Endodermal cell (in vitro differentiated cells): ENCODE measurements around the gene PPP1R26. TPM values are rescaled to one million over a fixed set of nuclear protein-coding genes. Genes with fewer than 3 reads are reported as not detected.

Source experiments
- DNase-seq: peaks from one replicate; pipeline ENCODE4 v3.0.0-alpha.2; 2017
- H3K27ac ChIP-seq: 2 replicates; pipeline ENCODE4 v1.5.1; 2013; ENCODE audit warnings: mild to moderate bottlenecking, low read depth, low read length, moderate library complexity
- H3K27me3 ChIP-seq: 2 replicates; pipeline ENCODE4 v1.6.1; 2013; ENCODE audit warnings: mild to moderate bottlenecking, low read length, moderate library complexity; ENCODE audit not compliant: insufficient read depth, control insufficient read depth, poor library complexity, severe bottlenecking
- H3K36me3 ChIP-seq: 2 replicates; pipeline ENCODE4 v1.7.0; 2013; ENCODE audit warnings: mild to moderate bottlenecking, low read length, moderate library complexity; ENCODE audit not compliant: control insufficient read depth, insufficient read depth
- H3K4me1 ChIP-seq: one replicate; pipeline ENCODE4 v1.7.0; 2013; ENCODE audit warnings: low read length; ENCODE audit not compliant: control insufficient read depth, insufficient read depth
- H3K4me3 ChIP-seq: 2 replicates; pipeline ENCODE4 v1.5.1; 2013; ENCODE audit warnings: mild to moderate bottlenecking, low read length, moderate library complexity
- H3K9ac ChIP-seq: 2 replicates; pipeline ENCODE4 v1.6.1; 2013; ENCODE audit warnings: mild to moderate bottlenecking, low read length, moderate library complexity; ENCODE audit not compliant: poor library complexity, severe bottlenecking; ENCODE audit errors: extremely low read depth
- H3K9me3 ChIP-seq: 2 replicates; pipeline ENCODE4 v1.6.1; 2013; ENCODE audit warnings: mild to moderate bottlenecking, low read length, moderate library complexity; ENCODE audit not compliant: control insufficient read depth
- H3K27ac Mint-ChIP-seq: 2 replicates; pipeline ENCODE4 v1.8.0; 2020; ENCODE audit warnings: mixed read lengths
- H3K27me3 Mint-ChIP-seq: 2 replicates; pipeline ENCODE4 v1.8.0; 2021; ENCODE audit warnings: mild to moderate bottlenecking, mixed read lengths; ENCODE audit not compliant: insufficient read depth
- H3K36me3 Mint-ChIP-seq: 2 replicates; pipeline ENCODE4 v1.8.0; 2020; ENCODE audit warnings: low read depth, mixed read lengths
- H3K4me1 Mint-ChIP-seq: 2 replicates; pipeline ENCODE4 v1.8.0; 2020; ENCODE audit warnings: mixed read lengths
- H3K4me3 Mint-ChIP-seq: 2 replicates; pipeline ENCODE4 v1.8.0; 2020; ENCODE audit warnings: mild to moderate bottlenecking, moderate library complexity, mixed read lengths
- H3K9me3 Mint-ChIP-seq: 2 replicates; pipeline ENCODE4 v1.8.0; 2020; ENCODE audit warnings: mild to moderate bottlenecking, mixed read lengths
- WGBS, 2 experiments: methylation state at CpG; one replicate each; pipeline versions ENCODE4 v1.1.5 to v1.1.7; 2013; ENCODE audit warnings: missing lambda C conversion rate in 2 of 2, mixed read lengths in 1 of 2; ENCODE audit not compliant: insufficient coverage in 1 of 2, insufficient read length in 1 of 2; 5-methylcytosine and 5-hydroxymethylcytosine counted together
- total RNA-seq, 2 donors: library from RNA; stranded (reverse); fragmentation: NEBNext Ultra II Directional in 1 of 2; extraction: Animal tissue kit (Norgen Biotek cat#: 25700) in 1 of 2; gene quantifications; 2 replicates in 1 of 2; 3 replicates in 1 of 2; pipeline ENCODE4 v1.2.1, GENCODE V29; 2021
- TF ChIP-seq, protein P1 (sequence below): fragments of 200-600 bp; sonication (generic); conservative IDR thresholded peaks from 2 replicates; pipeline ENCODE4 v1.5.0; 2021; ENCODE audit warnings: antibody characterized with exemption, mild to moderate bottlenecking

Gene PPP1R26
- total RNA-seq, 2 donors from 2014 or later = 43.2 to 54.5 TPM

DNA sequence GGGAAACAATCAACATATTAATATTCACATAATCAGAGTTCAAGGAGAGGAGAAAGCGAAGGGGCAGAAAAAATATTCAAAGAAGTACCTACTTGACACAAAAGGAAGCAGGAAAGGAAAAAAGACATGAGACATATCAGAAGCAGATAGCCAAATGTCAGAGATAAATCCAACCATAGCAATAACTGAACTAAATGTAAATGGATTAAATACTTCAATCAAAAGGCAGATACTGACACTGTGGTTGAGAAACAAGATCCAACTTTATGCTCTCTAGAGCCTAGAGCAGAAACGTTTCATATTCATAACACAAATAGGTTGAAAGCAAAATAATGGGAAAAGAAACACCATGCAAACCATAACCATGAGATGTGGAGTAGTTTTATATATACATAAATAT, 29.9 kb downstream of the PPP1R26 start:
- WGBS, 2 experiments = 86% methylated on average over 1 of the region's 2 CpGs; no CpG with 5 or more reads in 1 of the 2 experiments
- Mint-ChIP-seq H3K27ac (no peak overlapping the region), H3K9me3 (peaks cover 8% of the 10 kb centered on the region), H3K27me3 (peaks cover 2% of the 10 kb centered on the region), H3K36me3 (peaks cover 7% of the 10 kb centered on the region), H3K4me3 (no peak overlapping the region), H3K4me1 (no peaks in the 10 kb centered on the region)
- no peak for DNase-seq
- Histone ChIP-seq H3K27ac (no peak overlapping the region), H3K4me3 (no peak overlapping the region), H3K36me3 (peaks cover 9% of the 10 kb centered on the region), H3K9me3 (no peaks in the 10 kb centered on the region), H3K27me3 (no peaks in the 10 kb centered on the region), H3K4me1 (no peaks in the 10 kb centered on the region), H3K9ac (no peak overlapping the region)
- TF ChIP-seq, protein P1, sequence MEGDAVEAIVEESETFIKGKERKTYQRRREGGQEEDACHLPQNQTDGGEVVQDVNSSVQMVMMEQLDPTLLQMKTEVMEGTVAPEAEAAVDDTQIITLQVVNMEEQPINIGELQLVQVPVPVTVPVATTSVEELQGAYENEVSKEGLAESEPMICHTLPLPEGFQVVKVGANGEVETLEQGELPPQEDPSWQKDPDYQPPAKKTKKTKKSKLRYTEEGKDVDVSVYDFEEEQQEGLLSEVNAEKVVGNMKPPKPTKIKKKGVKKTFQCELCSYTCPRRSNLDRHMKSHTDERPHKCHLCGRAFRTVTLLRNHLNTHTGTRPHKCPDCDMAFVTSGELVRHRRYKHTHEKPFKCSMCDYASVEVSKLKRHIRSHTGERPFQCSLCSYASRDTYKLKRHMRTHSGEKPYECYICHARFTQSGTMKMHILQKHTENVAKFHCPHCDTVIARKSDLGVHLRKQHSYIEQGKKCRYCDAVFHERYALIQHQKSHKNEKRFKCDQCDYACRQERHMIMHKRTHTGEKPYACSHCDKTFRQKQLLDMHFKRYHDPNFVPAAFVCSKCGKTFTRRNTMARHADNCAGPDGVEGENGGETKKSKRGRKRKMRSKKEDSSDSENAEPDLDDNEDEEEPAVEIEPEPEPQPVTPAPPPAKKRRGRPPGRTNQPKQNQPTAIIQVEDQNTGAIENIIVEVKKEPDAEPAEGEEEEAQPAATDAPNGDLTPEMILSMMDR = no peak

DNA sequence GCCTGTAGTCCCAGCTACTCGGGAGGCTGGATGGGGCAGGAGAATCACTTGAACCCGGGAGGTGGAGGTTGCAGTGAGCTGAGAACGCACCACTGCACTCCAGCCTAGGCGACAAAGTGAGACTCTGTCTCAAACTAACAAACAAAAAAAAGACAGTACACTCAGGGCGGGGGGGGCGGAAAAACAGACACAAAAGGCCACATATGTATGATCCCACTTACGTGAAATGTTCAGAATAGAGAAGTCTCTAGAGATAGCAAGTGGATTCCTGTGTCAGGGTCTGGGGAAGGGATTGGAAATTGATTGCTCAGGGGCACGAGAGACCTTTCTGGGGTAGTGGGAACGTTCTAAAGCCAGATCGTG, 32.6 kb downstream of the PPP1R26 start:
- Mint-ChIP-seq H3K4me3 (no peak overlapping the region), H3K4me1 (no peaks in the 10 kb centered on the region), H3K27me3 (peaks cover 2% of the 10 kb centered on the region), H3K27ac (no peak overlapping the region), H3K36me3 (no peaks in the 10 kb centered on the region), H3K9me3 (peaks cover 8% of the 10 kb centered on the region)
- Histone ChIP-seq H3K9me3 (no peaks in the 10 kb centered on the region), H3K27me3 (no peaks in the 10 kb centered on the region), H3K4me3 (no peak overlapping the region), H3K27ac (no peak overlapping the region), H3K36me3 (no peaks in the 10 kb centered on the region), H3K4me1 (no peaks in the 10 kb centered on the region), H3K9ac (no peak overlapping the region)
- WGBS, 2 experiments = 94 to 95% methylated on average over 7 to 10 of the region's 10 CpGs
- peak; percentile 36 for DNase-seq
- TF ChIP-seq, protein P1 = no peak

DNA sequence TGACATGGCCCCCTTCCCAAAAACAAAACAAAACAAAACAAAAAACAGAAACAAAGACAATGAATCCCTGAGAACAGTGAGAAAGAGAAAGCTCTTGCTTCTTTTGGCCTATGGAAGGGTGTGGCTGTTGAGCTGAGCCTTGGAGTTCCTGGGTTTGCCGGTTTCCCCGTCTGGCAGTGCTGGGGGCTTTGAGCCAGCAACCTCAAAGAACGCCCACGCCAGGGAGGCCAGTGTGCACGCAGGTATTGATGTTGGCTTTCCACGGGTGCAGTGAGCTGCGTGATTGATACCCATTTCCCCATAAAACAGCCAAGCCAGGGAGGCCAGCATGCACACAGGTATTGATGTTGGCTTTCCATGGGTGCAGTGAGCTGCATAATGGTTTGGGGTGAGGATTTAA, 33.3 kb downstream of the PPP1R26 start:
- Histone ChIP-seq H3K9ac (no peak overlapping the region), H3K4me1 (no peaks in the 10 kb centered on the region), H3K9me3 (no peaks in the 10 kb centered on the region), H3K27me3 (no peaks in the 10 kb centered on the region), H3K36me3 (no peaks in the 10 kb centered on the region), H3K4me3 (no peak overlapping the region), H3K27ac (no peak overlapping the region)
- H3K4me1 Mint-ChIP-seq = no peaks in the 10 kb centered on the region
- 80 to 92% methylated on average over 1 to 7 of the region's 7 CpGs for WGBS, 2 experiments
- no peaks in the 10 kb centered on the region for H3K36me3 Mint-ChIP-seq
- peaks cover 8% of the 10 kb centered on the region for H3K9me3 Mint-ChIP-seq
- TF ChIP-seq, protein P1 = no peak
- no peak overlapping the region for H3K27ac Mint-ChIP-seq
- H3K4me3 Mint-ChIP-seq = no peak overlapping the region
- peak; percentile 41 for DNase-seq
- H3K27me3 Mint-ChIP-seq = peaks cover 2% of the 10 kb centered on the region
